ENCODE results near the gene BCAS4. TPM values are rescaled to one million over a fixed set of nuclear protein-coding genes. Genes with fewer than 3 reads are reported as not detected.

The BCAS4 gene
- total RNA-seq, 1 experiment from 2014 or later, result 13.5 TPM

DNA sequence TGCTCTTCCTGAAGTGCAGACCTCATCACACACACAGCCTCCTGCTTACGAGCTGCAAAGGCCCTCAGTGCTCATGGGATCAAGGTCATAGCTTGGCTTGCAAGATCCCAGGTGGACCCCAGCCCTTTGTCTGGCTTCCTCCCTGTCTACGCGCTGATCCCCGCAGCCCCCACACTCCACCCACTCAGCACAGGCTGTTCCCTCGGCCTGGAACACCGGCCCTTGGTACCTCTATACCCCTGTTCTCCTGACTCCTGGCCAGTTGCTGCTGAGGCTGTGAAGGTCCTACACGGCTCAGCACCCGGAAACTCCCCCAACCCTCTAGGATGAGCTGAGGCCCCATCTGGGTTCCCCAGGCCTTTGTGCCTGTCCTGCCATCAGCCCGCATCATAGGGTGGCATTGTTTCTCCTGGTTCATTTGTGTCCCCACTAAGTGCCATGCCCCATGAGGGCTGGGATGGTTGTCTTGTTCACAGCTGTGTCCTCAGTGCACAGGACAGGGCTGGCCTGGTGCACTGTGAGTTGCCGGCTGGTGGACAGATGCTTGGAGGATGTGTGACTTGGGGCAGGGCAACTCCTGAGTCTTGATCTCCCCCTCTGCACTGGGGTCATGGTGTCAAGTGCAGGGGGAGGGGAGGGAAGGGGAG lies 79.4 kb downstream of the BCAS4 start:
- Mint-ChIP-seq H3K4me1 (ENCODE audit: low read depth, unreplicated experiment) (peaks cover 4% of the 10 kb centered on the region), H3K27me3 (ENCODE audit: unreplicated experiment) (no peaks in the 10 kb centered on the region), H3K9me3 (ENCODE audit: low read depth, unreplicated experiment) (no peaks in the 10 kb centered on the region), H3K27ac (ENCODE audit: unreplicated experiment) (no peak overlapping the region), H3K4me3 (ENCODE audit: low read depth, unreplicated experiment) (no peak overlapping the region), H3K36me3 (ENCODE audit: insufficient read depth, unreplicated experiment) (peaks cover 5% of the 10 kb centered on the region)
- intact Hi-C loops (cut with micrococcal nuclease; ENCODE audit: unreplicated experiment), result no loop called here
- CTCF ChIA-PET, result interaction anchor here (0.9 kb wide), 1 partner anchor 11 kb away, joined by 5 read pairs; no protein-coding TSS in a partner anchor
- TF ChIP-seq CTCF (IDR thresholded peaks at IDR 0.05; ENCODE audit: unreplicated experiment), result no peak
- DNase-seq, result no peak
- no TSS peak for BruUV-seq (replicated peaks)

DNA sequence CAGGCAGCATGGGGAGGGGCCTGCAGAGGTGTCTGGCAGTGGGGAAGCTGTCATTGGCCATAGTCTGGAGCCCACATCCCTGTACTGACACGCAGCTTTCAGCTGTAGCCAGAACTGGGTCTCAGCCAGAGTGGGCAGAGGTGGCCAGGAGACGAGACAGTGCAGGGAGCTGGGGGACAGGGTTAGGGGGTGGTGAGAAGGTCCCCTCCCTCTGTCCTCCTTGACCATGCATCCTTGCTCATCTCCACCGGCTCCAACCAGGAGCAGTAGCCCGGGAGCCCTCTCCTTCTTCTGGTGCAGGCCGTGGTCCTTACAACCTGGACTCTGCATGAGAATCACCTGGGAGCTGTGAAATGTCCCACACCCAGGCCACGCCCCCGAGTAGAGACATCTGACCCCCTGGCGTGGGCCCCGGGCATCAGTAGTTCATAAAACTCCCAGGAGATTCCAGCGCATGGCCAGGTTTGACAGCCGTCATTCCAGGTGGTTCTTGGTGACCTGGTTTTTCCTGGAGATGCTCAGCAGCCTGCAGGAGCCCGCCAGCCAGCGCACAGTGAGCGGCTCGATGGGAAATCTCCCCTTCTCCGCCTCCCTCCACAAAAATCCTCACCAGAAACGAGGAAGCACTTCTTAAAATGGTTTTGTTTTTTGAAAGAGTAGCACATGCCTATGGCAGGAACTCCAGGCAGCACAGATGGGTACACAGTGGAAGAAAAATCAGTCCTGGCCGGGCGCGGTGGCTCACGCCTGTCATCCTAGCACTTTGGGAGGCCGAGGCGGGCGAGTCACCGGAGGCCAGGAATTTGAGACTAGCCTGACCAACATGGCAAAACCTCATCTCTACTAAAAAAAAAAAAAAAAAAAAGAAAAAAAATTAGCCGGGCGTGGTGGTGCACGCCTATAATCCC lies 80.2 kb downstream of the BCAS4 start:
- CTCF ChIA-PET, result interaction anchor here (0.9 kb wide), 1 partner anchor 12 kb away, joined by 5 read pairs; no protein-coding TSS in a partner anchor
- no TSS peak for BruUV-seq (replicated peaks)
- no peaks in the 10 kb centered on the region for H3K4me1 Mint-ChIP-seq (ENCODE audit: low read depth, unreplicated experiment)
- DNase-seq, result no peak
- H3K27me3 Mint-ChIP-seq (ENCODE audit: unreplicated experiment), result no peaks in the 10 kb centered on the region
- H3K36me3 Mint-ChIP-seq (ENCODE audit: insufficient read depth, unreplicated experiment), result peaks cover 5% of the 10 kb centered on the region
- no peak overlapping the region for H3K27ac Mint-ChIP-seq (ENCODE audit: unreplicated experiment)
- intact Hi-C loops (cut with micrococcal nuclease; ENCODE audit: unreplicated experiment), result no loop called here
- no peak for TF ChIP-seq CTCF (IDR thresholded peaks at IDR 0.05; ENCODE audit: unreplicated experiment)
- H3K4me3 Mint-ChIP-seq (ENCODE audit: low read depth, unreplicated experiment), result no peak overlapping the region
- no peaks in the 10 kb centered on the region for H3K9me3 Mint-ChIP-seq (ENCODE audit: low read depth, unreplicated experiment)

DNA sequence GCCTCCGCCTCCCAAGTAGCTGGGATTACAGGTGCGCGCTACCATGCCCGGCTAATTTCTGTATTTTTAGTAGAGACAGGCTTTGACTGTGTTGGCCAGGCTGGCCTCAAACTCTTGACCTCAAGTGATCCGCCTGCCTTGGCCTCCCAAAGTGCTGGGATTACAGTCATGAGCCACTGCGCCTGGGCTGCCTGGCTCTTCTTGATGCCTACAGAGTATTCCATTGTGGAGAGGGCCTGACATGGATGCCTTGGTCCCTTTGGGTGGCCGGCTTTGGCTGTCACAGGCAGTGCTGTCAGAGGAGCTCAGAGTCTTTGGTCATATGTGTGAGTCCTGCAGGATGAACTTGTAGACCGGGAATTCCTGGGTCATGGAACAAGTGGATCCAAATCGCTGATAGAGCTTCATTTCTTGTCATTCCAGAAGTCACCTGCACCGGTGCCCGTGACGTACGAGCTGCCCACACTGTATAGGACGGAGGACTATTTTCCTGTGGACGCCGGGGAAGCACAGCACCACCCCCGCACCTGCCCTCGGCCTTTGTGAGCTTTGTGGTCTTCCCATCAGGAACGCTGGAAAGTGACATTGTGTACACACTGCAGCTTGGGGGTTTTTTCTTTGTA lies 81.3 kb downstream of the BCAS4 start:
- intact Hi-C loops (cut with micrococcal nuclease; ENCODE audit: unreplicated experiment), result no loop called here
- TF ChIP-seq CTCF (IDR thresholded peaks at IDR 0.05; ENCODE audit: unreplicated experiment), result no peak
- Mint-ChIP-seq H3K9me3 (ENCODE audit: low read depth, unreplicated experiment) (no peaks in the 10 kb centered on the region), H3K4me1 (ENCODE audit: low read depth, unreplicated experiment) (no peaks in the 10 kb centered on the region), H3K4me3 (ENCODE audit: low read depth, unreplicated experiment) (no peak overlapping the region), H3K27me3 (ENCODE audit: unreplicated experiment) (no peaks in the 10 kb centered on the region), H3K36me3 (ENCODE audit: insufficient read depth, unreplicated experiment) (peaks cover 5% of the 10 kb centered on the region), H3K27ac (ENCODE audit: unreplicated experiment) (no peak overlapping the region)
- DNase-seq, result no peak
- CTCF ChIA-PET, result interaction anchor here (0.6 kb wide), 1 partner anchor 394 kb away, joined by 4 read pairs; no protein-coding TSS in a partner anchor
- BruUV-seq (replicated peaks), result no TSS peak

DNA sequence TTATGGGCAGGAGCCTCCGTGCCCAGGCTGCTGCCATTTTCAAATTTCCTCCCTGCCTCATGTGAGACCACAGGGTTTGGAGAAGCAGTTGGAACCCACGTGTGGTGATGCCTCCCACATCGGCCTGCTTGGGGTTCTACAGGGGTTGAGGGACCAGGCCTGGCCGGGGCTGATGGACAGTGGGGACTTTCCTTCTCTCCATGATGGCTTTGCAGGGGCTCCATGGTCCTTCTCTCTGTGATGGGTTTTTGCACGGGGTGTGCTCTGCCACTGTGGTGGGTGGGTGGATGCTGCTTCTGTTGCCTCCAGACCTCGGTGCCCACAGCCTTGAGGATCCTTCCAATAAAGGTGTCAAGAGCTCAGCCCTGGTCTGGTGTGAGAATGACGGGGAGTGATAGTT lies 82.0 kb downstream of the BCAS4 start:
- CTCF ChIA-PET, result no interaction called here
- Mint-ChIP-seq H3K27ac (ENCODE audit: unreplicated experiment) (no peak overlapping the region), H3K9me3 (ENCODE audit: low read depth, unreplicated experiment) (no peaks in the 10 kb centered on the region), H3K36me3 (ENCODE audit: insufficient read depth, unreplicated experiment) (peaks cover 5% of the 10 kb centered on the region), H3K27me3 (ENCODE audit: unreplicated experiment) (no peaks in the 10 kb centered on the region), H3K4me3 (ENCODE audit: low read depth, unreplicated experiment) (no peak overlapping the region), H3K4me1 (ENCODE audit: low read depth, unreplicated experiment) (no peaks in the 10 kb centered on the region)
- no TSS peak for BruUV-seq (replicated peaks)
- DNase-seq, result no peak
- intact Hi-C loops (cut with micrococcal nuclease; ENCODE audit: unreplicated experiment), result no loop called here
- TF ChIP-seq CTCF (IDR thresholded peaks at IDR 0.05; ENCODE audit: unreplicated experiment), result no peak

All from Calu3 (cell line).